K562 (cell line): Measurements from ENCODE around the gene PCNX3. TPM values are rescaled to one million over a fixed set of nuclear protein-coding genes. Genes with fewer than 3 reads are reported as not detected.
A peak's percentile ranks its signal among the peaks of the same experiment; 100 is the strongest.

ENCODE experiments used
- ATAC-seq: fragments of 200-7000 bp; cut with Tn5 transposase; 3 replicates; pipeline ENCODE4 v1.9.1; 2020; ENCODE audit warnings: moderate library complexity
- BruUV-seq: library from RNA; stranded (reverse); fragments of 400-500 nt; replicated peaks from 2 replicates; lab custom pipeline; 2021; lab: Mats Ljungman, UMichigan
- CTCF ChIA-PET: fragments of 300-600 bp; formaldehyde crosslinking; extraction: SDS; loops from one replicate; lab custom pipeline; 2021; ENCODE audit warnings: low intra/inter-chr PET ratio; lab: Yijun Ruan, JAX
- POLR2A ChIA-PET: fragments of 300-600, 350-650 bp; sonication (Branson Sonifier 250); formaldehyde crosslinking; extraction: SDS; loops from one replicate; lab custom pipeline; 2021; ENCODE audit warnings: antibody characterized with exemption, inconsistent platforms; lab: Yijun Ruan, JAX
- DNase-seq, 4 experiments: peaks; one replicate each; pipeline versions ENCODE4 v3.0.0 to v3.0.0-alpha.2; 2011 to 2018; ENCODE audit warnings: low spot score in 3 of 4, mixed read lengths in 3 of 4; ENCODE audit errors: extremely low read depth in 1 of 4
- FAIRE-seq: peaks from 2 replicates; lab custom pipeline; 2011; peaks lifted over from hg19 to GRCh38; lab: Jason Lieb, UNC
- H2AFZ ChIP-seq: 2 replicates; pipeline ENCODE4 v1.6.0; 2011; ENCODE audit warnings: low read depth, low read length, control low read depth, inconsistent platforms
- H3K27ac ChIP-seq: fragments of 200-600 bp; 3 replicates; pipeline ENCODE4 v1.8.0; 2011; ENCODE audit warnings: low read depth, mild to moderate bottlenecking, control low read depth, inconsistent platforms, low read length, moderate library complexity, mixed read lengths; ENCODE audit errors: extremely low read depth
- H3K27me3 ChIP-seq, 2 experiments: fragments of 300-600 bp in 1 of 2; 2 replicates in 1 of 2; 3 replicates in 1 of 2; pipeline versions ENCODE4 v1.6.0 to v1.8.0; 2011; ENCODE audit warnings: inconsistent platforms in 2 of 2, low read length in 2 of 2, mild to moderate bottlenecking in 1 of 2, mixed read lengths in 1 of 2, moderate library complexity in 1 of 2; ENCODE audit not compliant: control insufficient read depth in 2 of 2, insufficient read depth in 2 of 2
- H3K36me3 ChIP-seq: fragments of 300-600 bp; 3 replicates; pipeline ENCODE4 v1.8.0; 2011; ENCODE audit warnings: mild to moderate bottlenecking, low read length, inconsistent platforms; ENCODE audit not compliant: control insufficient read depth, insufficient read depth
- H3K4me1 ChIP-seq, 2 experiments: fragments of 200-600 bp in 1 of 2; replicated peaks in 1 of 2; 2 replicates in 1 of 2; 3 replicates in 1 of 2; pipeline versions ENCODE4 v1.5.1 to v1.8.0; 2011; ENCODE audit warnings: inconsistent platforms in 2 of 2, low read length in 2 of 2, mild to moderate bottlenecking in 1 of 2, mixed read lengths in 1 of 2, moderate library complexity in 1 of 2; ENCODE audit not compliant: control insufficient read depth in 2 of 2, insufficient read depth in 2 of 2
- H3K4me2 ChIP-seq: 2 replicates; pipeline ENCODE4 v1.6.1; 2011; ENCODE audit warnings: low read length, control low read depth, inconsistent platforms, mixed read lengths; ENCODE audit not compliant: insufficient read depth
- H3K4me3 ChIP-seq: fragments of 200-600 bp; sonication (generic), shearing (Covaris generic); 2 replicates; pipeline ENCODE4 v1.5.1; 2016; ENCODE audit warnings: control low read depth, inconsistent platforms
- H3K79me2 ChIP-seq: fragments of 200-600 bp; 3 replicates; pipeline ENCODE4 v1.8.0; 2011; ENCODE audit warnings: low read length, inconsistent platforms; ENCODE audit not compliant: control insufficient read depth, insufficient read depth
- H3K9ac ChIP-seq, 2 experiments: 2 replicates each; pipeline versions ENCODE4 v1.6.0 to v1.6.1; 2011; ENCODE audit warnings: low read depth in 2 of 2, low read length in 2 of 2, control low read depth in 1 of 2, inconsistent platforms in 1 of 2, mild to moderate bottlenecking in 1 of 2, mixed read lengths in 1 of 2; ENCODE audit not compliant: insufficient read depth in 1 of 2
- H3K9me1 ChIP-seq: one replicate; pipeline ENCODE4 v1.6.0; 2011; ENCODE audit warnings: inconsistent platforms, mild to moderate bottlenecking, low read length, moderate library complexity; ENCODE audit not compliant: control insufficient read depth, insufficient read depth
- H3K9me3 ChIP-seq: replicated peaks from 2 replicates; pipeline ENCODE4 v1.5.1; 2011; ENCODE audit warnings: low read depth, low read length, inconsistent platforms; ENCODE audit not compliant: control insufficient read depth, insufficient read depth
- H4K20me1 ChIP-seq: replicated peaks from 2 replicates; pipeline ENCODE4 v1.6.1; 2011; ENCODE audit warnings: low read length, inconsistent platforms, mixed read lengths; ENCODE audit not compliant: control insufficient read depth, insufficient read depth
- BDP1 ChIP-seq: IDR thresholded peaks from 3 replicates; pipeline ENCODE4 v1.6.1; 2011; ENCODE audit not compliant: insufficient read length, insufficient read depth
- CC2D1A ChIP-seq: fragments of 450-650 bp; IDR thresholded peaks from 2 replicates; pipeline ENCODE4 v1.6.1; 2017; ENCODE audit warnings: mild to moderate bottlenecking
- FOXK1 ChIP-seq: sonication (generic); formaldehyde crosslinking; IDR thresholded peaks from 2 replicates; pipeline ENCODE4 v1.8.0; 2022; ENCODE audit warnings: missing genetic modification reagents, mild to moderate bottlenecking, borderline replicate concordance
- KLF10 ChIP-seq: fragments of 250-450 bp; sonication (Bioruptor Pico); IDR thresholded peaks from 2 replicates; pipeline ENCODE4 v1.6.1; 2021; ENCODE audit warnings: matching md5 sums
- MTF1 ChIP-seq: fragments of 250-450 bp; sonication (Bioruptor Pico); IDR thresholded peaks from 2 replicates; pipeline ENCODE4 v1.9.0; 2021; ENCODE audit warnings: moderate library complexity, mild to moderate bottlenecking, inconsistent platforms, borderline replicate concordance
- NFATC3 ChIP-seq: fragments of 450-650 bp; IDR thresholded peaks from 2 replicates; pipeline ENCODE4 v1.6.1; 2017; ENCODE audit warnings: mild to moderate bottlenecking
- PCBP2 ChIP-seq: fragments of 200-400 bp; formaldehyde crosslinking; IDR thresholded peaks from 2 replicates; pipeline ENCODE4 v1.6.1; 2018; ENCODE audit warnings: low read length, low read depth, mild to moderate bottlenecking, moderate library complexity; ENCODE audit not compliant: poor library complexity, severe bottlenecking
- POLR2AphosphoS2 ChIP-seq: IDR thresholded peaks from 2 replicates; pipeline ENCODE4 v1.6.1; 2012; ENCODE audit warnings: low read length, improper control_type of control experiment
- RBFOX2 ChIP-seq: fragments of 200-400 bp; formaldehyde crosslinking; IDR thresholded peaks from 2 replicates; pipeline ENCODE4 v1.6.1; 2017; ENCODE audit warnings: low read depth, mild to moderate bottlenecking, low read length, moderate library complexity
- SNRNP70 ChIP-seq: fragments of 200-400 bp; formaldehyde crosslinking; optimal IDR thresholded peaks from 2 replicates; pipeline ENCODE3; 2017; ENCODE audit warnings: low read depth, low read length
- TRIM25 ChIP-seq: fragments of 450-650 bp; IDR thresholded peaks from 2 replicates; pipeline ENCODE4 v1.7.0; 2016; ENCODE audit warnings: borderline replicate concordance
- whole genome bisulfite sequencing: fragments of 100-300 bp; shearing (Covaris generic); methylation state at CpG from one replicate; pipeline ENCODE4 v1.1.6; 2016; ENCODE audit warnings: low coverage, mixed read lengths; ENCODE audit not compliant: insufficient coverage; ENCODE audit errors: missing lambda C conversion rate; 5-methylcytosine and 5-hydroxymethylcytosine counted together
- in situ Hi-C: fragments of 300-500 bp; cut with MboI; formaldehyde crosslinking; loops from 4 replicates; pipeline ENCODE4 v1.15.0; 2018; ENCODE audit warnings: inconsistent platforms, mixed read lengths
- intact Hi-C: fragments of 100-400 bp; cut with micrococcal nuclease; formaldehyde crosslinking; loops from 2 replicates; pipeline ENCODE4 v1.14.2; 2022
- polyA plus RNA-seq, 8 experiments: library from polyadenylated mRNA; depleted of rRNA in 4 of 8; stranded (reverse) in 5 of 8; unstranded in 3 of 8; fragments of >200 nt; fragmentation: Nextera tagmentation in 2 of 8; fragmentation: Illumina TruSeq in 1 of 8; extraction: Ambion mirVana in 2 of 8; extraction: Trizol in 1 of 8; gene quantifications; 2 replicates each; pipeline versions ENCODE4 v1.2.1 to v1.2.3, GENCODE V29; 2011 to 2014; ENCODE audit warnings: inconsistent platforms in 1 of 8, missing spikeins in 1 of 8
- total RNA-seq, 7 experiments: library from RNA; depleted of rRNA in 6 of 7; stranded (reverse); fragments of >200 nt in 6 of 7; fragmentation: Illumina TruSeq in 2 of 7; extraction: Trizol in 2 of 7; gene quantifications; 2 replicates each; pipeline versions ENCODE4 v1.2.1 to v1.2.3, GENCODE V29; 2011 to 2021; ENCODE audit warnings: low replicate concordance in 1 of 7

Gene PCNX3
- total and polyA plus RNA-seq, 9 of the 15 experiments (the other 6 are each of a cell fraction or from before 2014, with no cell fraction given): 0.11 to 47.8 (median 12.8) TPM

GRCh38 chr11:65645710-65646109, 30.1 kb downstream of the PCNX3 start:
- H3K4me3 ChIP-seq: no peak overlapping the region
- POLR2A ChIA-PET: interaction anchor here (1.0 kb wide), 1 partner anchor 13 kb away, joined by 5 read pairs; no protein-coding TSS in a partner anchor
- TF ChIP-seq TRIM25: no peak
- peaks cover 4% of the 10 kb centered on the region for H3K9me1 ChIP-seq
- in situ Hi-C loops (no loop called here), intact Hi-C loops (no loop called here)
- H3K79me2 ChIP-seq: no peaks in the 10 kb centered on the region; the same call in 2 of the 3 replicates
- FAIRE-seq: no peak
- H2AFZ ChIP-seq: no peak overlapping the region
- no peaks in the 10 kb centered on the region for H3K9me3 ChIP-seq
- H3K27ac ChIP-seq: no peak overlapping the region
- no peaks in the 10 kb centered on the region for H3K27me3 ChIP-seq
- no peak overlapping the region for H3K9ac ChIP-seq
- no TSS peak for BruUV-seq
- 82% methylated on average over 8 of the region's 10 CpGs for WGBS
- CTCF ChIA-PET: no interaction called here
- ATAC-seq: no peak
- H3K36me3 ChIP-seq: peaks cover 82% of the 10 kb centered on the region; the same call in 2 of the 3 replicates
- H3K4me2 ChIP-seq: no peak overlapping the region
- no peak for DNase-seq
- H4K20me1 ChIP-seq: no peaks in the 10 kb centered on the region
- peaks cover 9 to 69% of the 10 kb centered on the region in 2 experiments for H3K4me1 ChIP-seq

- Histone ChIP-seq H3K36me3 (peaks cover 84% of the 10 kb centered on the region; the same call in 2 of the 3 replicates), H3K9ac (no peak overlapping the region; a peak in 1 of 4 replicates), H3K27ac (no peak overlapping the region), H3K79me2 (no peaks in the 10 kb centered on the region; the same call in 2 of the 3 replicates), H3K27me3 (no peaks in the 10 kb centered on the region), H3K4me1 (peaks cover 17 to 69% of the 10 kb centered on the region in 2 experiments), H3K4me2 (no peak overlapping the region), H2AFZ (no peak overlapping the region), H3K9me3 (no peaks in the 10 kb centered on the region), H3K4me3 (no peak overlapping the region), H4K20me1 (0 out of 2 replicates have a peak, but pooled peaks cover 2% of the 10 kb centered on the region), H3K9me1 (peaks cover 4% of the 10 kb centered on the region)
- in situ Hi-C loops: no loop called here
- DNase-seq (no peak), FAIRE-seq (no peak), ATAC-seq (no peak)
- intact Hi-C loops: no loop called here
- no TSS peak for BruUV-seq
- ChIA-PET CTCF (no interaction called here), POLR2A (interaction anchor here (0.6 to 1.0 kb wide), 4 partner anchors 12 to 145 kb away, joined by 3 to 5 read pairs (median 3); no protein-coding TSS in a partner anchor)
- WGBS: 96% methylated on average over 30 of the region's 68 CpGs
- no peak for TF ChIP-seq KLF10 (CRISPR knock-in tag)
- no peak for TF ChIP-seq BDP1
- TF ChIP-seq FOXK1 (CRISPR knock-in tag): no peak
- TF ChIP-seq NFATC3: no peak
- no peak for TF ChIP-seq MTF1 (CRISPR knock-in tag)
- no peak for TF ChIP-seq SNRNP70
- TF ChIP-seq RBFOX2: 0 out of 2 replicates have a peak, but pooled peaks have one; percentile 33
- no peak for TF ChIP-seq PCBP2
- no peak for TF ChIP-seq CC2D1A
- TF ChIP-seq POLR2AphosphoS2: no peak
Observed at GRCh38 chr11:65646288-65646957, 30.8 kb downstream of the PCNX3 start.
